GM23338 (cell line): ENCODE results near the gene RIPK4.

ENCODE experiments used
- CREB1 ChIP-seq: fragments of 250-450 bp; sonication (Bioruptor Pico); IDR thresholded peaks from 2 replicates; pipeline ENCODE4 v1.5.0; 2020; ENCODE audit warnings: low read depth, mild to moderate bottlenecking, moderate library complexity
- CTCF ChIP-seq, 2 experiments: fragments of 200-600 bp in 1 of 2; sonication (generic) in 1 of 2; conservative IDR thresholded peaks; 2 replicates each; pipeline versions ENCODE4 v1.5.1 to v1.6.1; 2016 to 2017; ENCODE audit warnings: antibody characterized with exemption in 2 of 2, low read depth in 2 of 2, mild to moderate bottlenecking in 2 of 2, moderate library complexity in 1 of 2
- ETS1 ChIP-seq: IDR thresholded peaks from 2 replicates; pipeline ENCODE4 v1.6.1; 2016; ENCODE audit warnings: antibody characterized with exemption
- EZH2 ChIP-seq: fragments of 200-600 bp; sonication (generic); IDR thresholded peaks from one replicate; pipeline ENCODE4 v1.8.0; 2017; ENCODE audit warnings: antibody characterized with exemption, mild to moderate bottlenecking, low read depth; ENCODE audit not compliant: unreplicated experiment
- EZH2phosphoT487 ChIP-seq: fragments of 200-600 bp; sonication (generic); IDR thresholded peaks from one replicate; pipeline ENCODE4 v1.8.1; 2018; ENCODE audit warnings: antibody characterized with exemption; ENCODE audit not compliant: unreplicated experiment
- JUNB ChIP-seq: IDR thresholded peaks from one replicate; pipeline ENCODE4 v1.6.1; 2016; ENCODE audit warnings: antibody characterized with exemption; ENCODE audit not compliant: unreplicated experiment
- NANOG ChIP-seq: IDR thresholded peaks from 2 replicates; pipeline ENCODE4 v1.6.1; 2016; ENCODE audit warnings: antibody characterized with exemption, borderline replicate concordance
- POLR2AphosphoS5 ChIP-seq: IDR thresholded peaks from 2 replicates; pipeline ENCODE4 v1.6.1; 2016; ENCODE audit warnings: antibody characterized with exemption, low read depth
- REST ChIP-seq: IDR thresholded peaks from one replicate; pipeline ENCODE4 v1.6.1; 2018; ENCODE audit warnings: antibody characterized with exemption; ENCODE audit not compliant: unreplicated experiment
- STAT1 ChIP-seq: IDR thresholded peaks from one replicate; pipeline ENCODE4 v1.6.1; 2016; ENCODE audit warnings: antibody characterized with exemption; ENCODE audit not compliant: unreplicated experiment
- ZNF114 ChIP-seq: fragments of 250-450 bp; sonication (Bioruptor Pico); IDR thresholded peaks from 2 replicates; pipeline ENCODE4 v1.5.0; 2020; ENCODE audit warnings: mild to moderate bottlenecking, moderate library complexity
- ZNF462 ChIP-seq: fragments of 250-450 bp; sonication (Bioruptor Pico); IDR thresholded peaks from 2 replicates; pipeline ENCODE4 v1.5.0; 2020; ENCODE audit warnings: mild to moderate bottlenecking, moderate library complexity

- TF ChIP-seq REST: no peak
- no peak for TF ChIP-seq NANOG
- no peak for TF ChIP-seq CTCF (conservative IDR thresholded peaks at IDR 0.05; ENCODE audit: low read depth in 2 of 2)
- TF ChIP-seq POLR2AphosphoS5: no peak
- no peak for TF ChIP-seq EZH2
- no peak for TF ChIP-seq CREB1
- no peak for TF ChIP-seq EZH2phosphoT487
- no peak for TF ChIP-seq ZNF114 (CRISPR knock-in tag)
- TF ChIP-seq JUNB: no peak
- TF ChIP-seq ZNF462 (CRISPR knock-in tag): no peak
- no peak for TF ChIP-seq ETS1
- no peak for TF ChIP-seq STAT1
These were observed 36.5 kb downstream of the RIPK4 start for GRCh38 chr21:41730367-41730765.
